Stimulated activated CD4-positive, alpha-beta T cell treated with anti-CD3 and anti-CD28 coated beads, TNF-alpha, amount 100 ng/mL, for 24 hours (primary cell): ENCODE results near the gene TRPM3.

Experiments
- DNase-seq, 3 experiments: peaks; one replicate each; pipeline ENCODE4 v3.0.0-alpha.2; 2020; ENCODE audit warnings: low read depth in 3 of 3

TRPM3 gene

GRCh38 chr9:70554881-70555280 lies 566.5 kb downstream of the TRPM3 start:
- DNase-seq: no peak

GRCh38 chr9:70553707-70554673 lies 567.4 kb downstream of the TRPM3 start:
- no peak for DNase-seq

GRCh38 chr9:70552561-70552960 lies 568.9 kb downstream of the TRPM3 start:
- no peak for DNase-seq

GRCh38 chr9:70551801-70552200 lies 569.6 kb downstream of the TRPM3 start:
- DNase-seq: no peak

GRCh38 chr9:70551396-70551795 lies 570.0 kb downstream of the TRPM3 start:
- no peak for DNase-seq

GRCh38 chr9:70549926-70550325 lies 571.5 kb downstream of the TRPM3 start:
- DNase-seq: no peak

- DNase-seq: no peak
These were observed 579.0 kb downstream of the TRPM3 start for GRCh38 chr9:70542311-70542931.

- no peak for DNase-seq
These were observed 581.4 kb downstream of the TRPM3 start for GRCh38 chr9:70540016-70540415.

GRCh38 chr9:70539526-70539925 lies 581.9 kb downstream of the TRPM3 start:
- DNase-seq: no peak

GRCh38 chr9:70539001-70539400 lies 582.4 kb downstream of the TRPM3 start:
- DNase-seq: no peak

- no peak for DNase-seq
These were observed 584.3 kb downstream of the TRPM3 start for GRCh38 chr9:70537084-70537483.

GRCh38 chr9:70535546-70536323 lies 585.7 kb downstream of the TRPM3 start:
- DNase-seq: no peak

GRCh38 chr9:70534471-70534870 lies 587.0 kb downstream of the TRPM3 start:
- no peak for DNase-seq

GRCh38 chr9:70534061-70534460 lies 587.4 kb downstream of the TRPM3 start:
- DNase-seq: no peak

- no peak for DNase-seq
These were observed 587.9 kb downstream of the TRPM3 start for GRCh38 chr9:70533492-70533891.

GRCh38 chr9:70532716-70533115 lies 588.7 kb downstream of the TRPM3 start:
- no peak for DNase-seq

- no peak for DNase-seq
These were observed 590.1 kb downstream of the TRPM3 start for GRCh38 chr9:70531311-70531710.

- no peak for DNase-seq
These were observed 590.7 kb downstream of the TRPM3 start for GRCh38 chr9:70530716-70531115.

GRCh38 chr9:70529833-70530232 lies 591.6 kb downstream of the TRPM3 start:
- no peak for DNase-seq

- DNase-seq: no peak
These were observed 592.0 kb downstream of the TRPM3 start for GRCh38 chr9:70529377-70529776.

- no peak for DNase-seq
These were observed 594.5 kb downstream of the TRPM3 start for GRCh38 chr9:70526902-70527301.

GRCh38 chr9:70525519-70525918 lies 595.9 kb downstream of the TRPM3 start:
- no peak for DNase-seq
